Tibial artery (tissue), 4 donors: ENCODE data around the gene LIG4.
"Not testable (repeated sequence)": the region's sequence is repeated elsewhere in the genome, so short reads cannot be mapped to it uniquely, and the experiment has no call there.

Experiments used
- DNase-seq, 2 donors: peaks; one replicate each; pipeline ENCODE4 v3.0.0-alpha.2; 2019
- H3K27ac ChIP-seq, 2 donors: fragments of 200-600 bp; sonication (generic) in 1 of 2; 1 replicate in 1 of 2; 2 replicates in 1 of 2; pipeline ENCODE4 v1.5.1; 2018 to 2019; ENCODE audit warnings: mild to moderate bottlenecking in 1 of 2
- H3K27me3 ChIP-seq, 2 donors: fragments of 200-600 bp; sonication (generic) in 1 of 2; one replicate each; pipeline versions ENCODE4 v1.5.1 to v1.6.0; 2016 to 2019
- H3K36me3 ChIP-seq, 3 donors: fragments of 200-600 bp; sonication (generic) in 2 of 3; one replicate each; pipeline ENCODE4 v1.5.1; 2016 to 2019; ENCODE audit warnings: mild to moderate bottlenecking in 2 of 3
- H3K4me1 ChIP-seq, 4 donors: fragments of 200-600 bp; sonication (generic) in 2 of 4; 1 replicate in 3 of 4; 2 replicates in 1 of 4; pipeline ENCODE4 v1.5.1; 2016 to 2019
- H3K4me3 ChIP-seq, 2 donors: fragments of 200-600 bp; sonication (generic) in 1 of 2; 1 replicate in 1 of 2; 2 replicates in 1 of 2; pipeline ENCODE4 v1.5.1; 2018 to 2019; ENCODE audit warnings: mild to moderate bottlenecking in 2 of 2
- H3K9me3 ChIP-seq, 3 donors: fragments of 200-600 bp; sonication (generic) in 1 of 3; one replicate each; pipeline ENCODE4 v1.5.1; 2016 to 2019
- intact Hi-C: fragments of 100-400 bp; cut with DNase I; formaldehyde crosslinking; loops from one replicate; pipeline ENCODE4 v1.15.0; 2023; ENCODE audit warnings: low total_unique reads
- TF ChIP-seq, protein P1 (sequence below), 2 experiments: fragments of 200-600 bp in 1 of 2; fragments of 450-650 bp in 1 of 2; IDR thresholded peaks; one replicate each; pipeline ENCODE4 v1.5.1; 2017 to 2019; ENCODE audit warnings: antibody characterized with exemption in 2 of 2, mild to moderate bottlenecking in 1 of 2, moderate library complexity in 1 of 2

LIG4 gene

DNA sequence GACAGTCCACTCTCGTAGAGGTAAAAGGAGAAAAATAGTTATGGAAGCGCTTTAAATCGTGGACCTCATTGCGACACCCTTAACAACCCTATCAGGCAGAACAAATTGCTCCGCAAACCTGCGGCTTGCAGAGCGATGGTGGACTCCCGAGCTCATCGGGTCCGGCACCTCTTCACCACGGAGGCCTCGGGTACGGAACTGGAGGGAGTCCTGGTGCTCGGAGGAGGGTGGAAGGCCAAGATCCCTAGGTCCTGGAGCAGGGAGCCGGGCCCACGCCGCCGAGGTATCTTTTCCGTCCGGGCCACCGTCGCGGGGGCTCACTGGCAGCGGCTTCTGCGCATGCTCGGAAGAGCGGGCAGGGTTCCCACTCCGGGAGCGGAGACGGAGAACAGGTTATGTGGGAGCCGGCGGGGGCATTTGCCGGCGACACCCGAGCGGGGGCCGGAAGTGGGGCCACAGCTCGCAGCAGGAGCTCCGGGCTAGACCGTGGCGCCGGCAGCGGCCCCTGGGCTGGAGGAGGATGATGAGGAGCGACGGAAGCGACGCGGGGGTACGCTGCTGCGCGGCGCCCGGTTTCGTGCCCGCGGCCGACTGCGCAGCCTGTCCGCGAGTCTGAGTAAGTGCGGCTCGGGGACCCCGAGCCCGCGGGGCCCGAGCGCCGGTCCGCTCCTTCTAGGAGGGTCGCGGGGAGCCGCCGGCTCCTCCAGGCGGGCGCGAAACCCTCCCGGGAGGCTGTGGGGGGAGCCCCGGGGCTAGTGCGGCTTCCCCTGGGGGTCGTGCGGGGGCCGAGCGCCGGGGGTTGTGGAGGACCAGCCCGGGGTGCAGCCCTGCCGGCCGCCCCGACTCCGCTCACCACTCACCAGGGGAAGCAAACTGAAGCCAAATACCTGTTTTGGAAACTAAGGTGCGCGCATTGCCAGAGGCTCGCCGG is 3.0 kb upstream of the LIG4 start, which contains the start of gene ABHD13:
TSS of gene ABHD13 (plus strand) at position 349 of the 931 bp plus-strand sequence. CDS start 10,827 bp downstream, outside the sequence.
- H3K4me3 ChIP-seq, result peak within 1 kb of the TSS; percentile 93 to 96
- H3K36me3 ChIP-seq, result no peaks in the 10 kb centered on the region
- peaks cover 0 to 51% (median 23%) of the 10 kb centered on the region in 4 donors for H3K4me1 ChIP-seq
- H3K9me3 ChIP-seq, result no peaks in the 10 kb centered on the region
- H3K27ac ChIP-seq, result peak within 1 kb of the TSS; percentile 87 to 93
- intact Hi-C loops, result loop anchor here (10.0 kb wide), 1 partner anchor 1654 kb away; the partner anchor contains the start of gene ARGLU1
- peak; percentile 82 to 94 for DNase-seq
- TF ChIP-seq, protein P1, sequence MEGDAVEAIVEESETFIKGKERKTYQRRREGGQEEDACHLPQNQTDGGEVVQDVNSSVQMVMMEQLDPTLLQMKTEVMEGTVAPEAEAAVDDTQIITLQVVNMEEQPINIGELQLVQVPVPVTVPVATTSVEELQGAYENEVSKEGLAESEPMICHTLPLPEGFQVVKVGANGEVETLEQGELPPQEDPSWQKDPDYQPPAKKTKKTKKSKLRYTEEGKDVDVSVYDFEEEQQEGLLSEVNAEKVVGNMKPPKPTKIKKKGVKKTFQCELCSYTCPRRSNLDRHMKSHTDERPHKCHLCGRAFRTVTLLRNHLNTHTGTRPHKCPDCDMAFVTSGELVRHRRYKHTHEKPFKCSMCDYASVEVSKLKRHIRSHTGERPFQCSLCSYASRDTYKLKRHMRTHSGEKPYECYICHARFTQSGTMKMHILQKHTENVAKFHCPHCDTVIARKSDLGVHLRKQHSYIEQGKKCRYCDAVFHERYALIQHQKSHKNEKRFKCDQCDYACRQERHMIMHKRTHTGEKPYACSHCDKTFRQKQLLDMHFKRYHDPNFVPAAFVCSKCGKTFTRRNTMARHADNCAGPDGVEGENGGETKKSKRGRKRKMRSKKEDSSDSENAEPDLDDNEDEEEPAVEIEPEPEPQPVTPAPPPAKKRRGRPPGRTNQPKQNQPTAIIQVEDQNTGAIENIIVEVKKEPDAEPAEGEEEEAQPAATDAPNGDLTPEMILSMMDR (IDR thresholded peaks at IDR 0.05), result peak in 1 of 2 experiments; percentile 10
- no peaks in the 10 kb centered on the region for H3K27me3 ChIP-seq

DNA sequence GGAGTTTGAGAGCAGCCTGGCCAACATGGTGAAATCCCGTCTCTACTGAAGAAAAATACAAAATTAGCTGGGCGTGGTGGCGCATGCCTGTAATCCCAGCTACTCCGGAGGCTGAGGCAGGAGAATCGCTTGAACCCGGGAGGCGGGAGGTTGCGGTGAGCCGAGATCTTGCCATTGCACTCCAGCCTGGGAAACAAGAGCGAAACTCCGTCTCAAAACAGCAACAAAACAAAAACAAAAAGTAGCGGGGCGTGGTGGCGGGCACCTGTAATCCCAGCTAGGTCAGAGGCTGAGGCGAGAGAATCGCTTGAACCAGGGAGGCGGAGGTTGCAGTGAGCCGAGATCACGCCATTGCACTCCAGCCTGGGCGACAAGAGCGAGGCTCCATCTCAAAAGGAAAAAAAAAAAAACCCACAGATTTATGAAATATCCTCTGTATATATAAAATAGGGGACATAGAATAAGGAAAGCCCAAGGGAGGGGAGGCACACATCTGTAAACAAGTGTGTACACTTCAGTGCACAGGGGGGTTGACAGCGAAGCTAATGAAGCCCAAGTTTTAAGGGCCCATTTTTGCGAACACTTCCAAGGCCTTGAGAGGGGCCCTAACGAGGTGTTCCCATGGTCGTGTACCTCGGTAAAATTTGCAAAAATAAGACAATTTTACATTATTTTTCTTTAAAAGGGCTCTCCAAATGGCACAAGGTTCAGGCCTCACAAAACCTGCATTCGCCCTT is 2.1 kb upstream of the LIG4 start:
- not testable (repeated sequence) for H3K36me3 ChIP-seq, H3K9me3 ChIP-seq, DNase-seq, H3K27me3 ChIP-seq
- Histone ChIP-seq H3K4me1 (peaks cover 0 to 47% (median 23%) of the 10 kb centered on the region in 4 donors), H3K27ac (peak overlapping the region; percentile 87 to 93), H3K4me3 (peak overlapping the region; percentile 93 to 96)
- intact Hi-C loops, result loop anchor here (10.0 kb wide), 1 partner anchor 1653 kb away; the partner anchor contains the start of gene ARGLU1

DNA sequence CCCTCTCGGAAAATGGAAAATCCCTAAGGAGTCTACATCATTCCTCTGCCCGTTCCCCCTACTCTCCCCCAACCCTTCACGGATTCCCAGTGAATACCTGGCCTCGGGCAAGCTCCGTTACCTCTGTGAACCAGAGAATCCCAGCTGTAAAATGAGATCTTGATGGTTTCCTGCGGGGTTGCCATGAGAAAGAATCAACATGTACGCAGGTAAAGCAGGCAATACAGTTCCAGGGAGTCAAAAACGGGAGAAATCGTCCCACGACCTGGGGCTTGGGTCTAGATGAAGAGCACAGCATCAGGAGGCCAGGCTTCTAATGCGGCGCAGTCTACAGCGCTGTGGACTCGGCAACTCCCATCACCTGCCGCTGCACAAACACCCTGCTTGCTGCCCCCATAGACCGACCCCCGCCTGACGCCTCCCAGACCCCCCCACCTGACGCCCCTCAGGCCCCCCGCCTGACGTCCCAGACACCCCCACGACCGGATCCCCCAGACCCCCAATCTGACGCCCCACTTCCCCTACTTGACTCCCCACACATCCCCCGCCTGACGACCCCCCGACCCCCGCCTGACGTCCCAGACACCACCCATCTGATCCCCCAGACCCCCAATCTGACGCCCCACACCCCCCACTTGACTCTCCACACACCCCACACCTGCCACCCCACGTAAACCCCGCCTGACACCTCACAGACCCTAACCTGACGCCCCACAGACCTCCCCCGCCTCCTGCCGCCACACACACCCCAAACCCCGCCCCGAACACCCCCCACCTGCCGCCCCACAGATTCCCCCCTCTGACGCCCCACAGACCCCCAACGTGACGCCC is 680 bp downstream of the LIG4 start:
- Histone ChIP-seq H3K4me1 (peaks cover 0 to 37% (median 23%) of the 10 kb centered on the region in 4 donors), H3K27ac (peak overlapping the region; percentile 36 to 46), H3K4me3 (peak overlapping the region; percentile 50 to 53), H3K36me3 (peaks cover 12 to 20% (median 14%) of the 10 kb centered on the region in 3 donors), H3K27me3 (no peaks in the 10 kb centered on the region), H3K9me3 (peaks cover 0 to 2% (median 0%) of the 10 kb centered on the region in 3 donors)
- DNase-seq, result no peak
- TF ChIP-seq, protein P1 (IDR thresholded peaks at IDR 0.05), result no peak
- intact Hi-C loops, result loop anchor here (10.0 kb wide), 1 partner anchor 1650 kb away; the partner anchor contains the start of gene ARGLU1

DNA sequence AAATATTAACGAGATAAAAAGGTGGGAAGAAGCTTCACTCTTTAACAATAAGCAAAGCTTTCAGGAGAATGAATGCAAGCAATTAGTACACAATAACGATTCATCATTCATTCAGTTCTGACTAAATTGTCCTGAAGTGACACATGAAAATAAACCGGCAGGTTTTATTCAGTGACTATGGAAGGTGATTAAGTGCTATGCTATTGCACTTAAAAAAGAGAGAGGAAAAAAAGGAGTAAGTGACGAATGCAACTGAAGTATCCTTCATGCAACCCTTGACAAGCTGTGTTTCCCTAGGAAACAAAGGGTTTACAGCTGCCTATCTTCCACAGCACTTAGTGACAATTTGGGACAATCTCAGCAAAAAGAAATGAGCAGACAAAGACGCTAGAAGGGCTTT is 1.4 kb downstream of the LIG4 start:
- peak overlapping the region in 1 of 2 donors; percentile 46 for H3K27ac ChIP-seq
- TF ChIP-seq, protein P1 (IDR thresholded peaks at IDR 0.05), result no peak

DNA sequence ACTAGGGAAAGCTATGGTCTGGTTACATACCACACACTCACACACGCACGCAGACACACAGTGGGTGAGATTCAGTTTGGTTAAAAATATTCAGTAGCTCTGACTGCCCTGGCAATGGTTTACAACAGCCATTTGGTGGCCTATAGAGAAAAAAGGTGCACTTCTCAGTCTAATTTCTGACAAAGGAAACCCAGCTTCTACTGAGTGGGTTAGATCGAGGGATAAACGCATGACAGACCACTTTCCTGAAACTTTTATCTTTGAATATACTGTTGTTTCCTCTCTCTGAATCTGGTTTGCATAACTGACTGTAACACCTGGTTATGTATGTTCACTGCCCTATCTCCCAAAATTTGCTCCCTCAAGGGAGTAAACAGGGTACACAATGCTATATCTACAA is 2.5 kb downstream of the LIG4 start:
- Histone ChIP-seq H3K27me3 (no peaks in the 10 kb centered on the region), H3K9me3 (peaks cover 0 to 11% (median 2%) of the 10 kb centered on the region in 3 donors), H3K4me1 (peaks cover 0 to 31% (median 20%) of the 10 kb centered on the region in 4 donors), H3K27ac (no peak overlapping the region), H3K4me3 (no peak overlapping the region), H3K36me3 (peaks cover 21 to 27% (median 26%) of the 10 kb centered on the region in 3 donors)
- DNase-seq, result no peak
- intact Hi-C loops, result loop anchor here (10.0 kb wide), 1 partner anchor 1648 kb away; the partner anchor contains the start of gene ARGLU1
- TF ChIP-seq, protein P1 (IDR thresholded peaks at IDR 0.05), result no peak

More for the DNA sequence above, 1.4 kb downstream of the LIG4 start:
- peaks cover 0 to 2% (median 2%) of the 10 kb centered on the region in 3 donors for H3K9me3 ChIP-seq
- no peaks in the 10 kb centered on the region for H3K27me3 ChIP-seq
- peaks cover 19 to 22% (median 21%) of the 10 kb centered on the region in 3 donors for H3K36me3 ChIP-seq
- peaks cover 0 to 31% (median 20%) of the 10 kb centered on the region in 4 donors for H3K4me1 ChIP-seq
- intact Hi-C loops, result loop anchor here (10.0 kb wide), 1 partner anchor 1649 kb away; the partner anchor contains the start of gene ARGLU1
- DNase-seq, result no peak
- H3K4me3 ChIP-seq, result peak overlapping the region; percentile 50 to 53
